ENCODE measurements around the gene TBX5. TPM values are rescaled to one million over a fixed set of nuclear protein-coding genes. Genes with fewer than 3 reads are reported as not detected.

TBX5 gene
- total RNA-seq, 4 donors from 2014 or later: 0.27 to 2.3 (median 1.0) TPM

DNA sequence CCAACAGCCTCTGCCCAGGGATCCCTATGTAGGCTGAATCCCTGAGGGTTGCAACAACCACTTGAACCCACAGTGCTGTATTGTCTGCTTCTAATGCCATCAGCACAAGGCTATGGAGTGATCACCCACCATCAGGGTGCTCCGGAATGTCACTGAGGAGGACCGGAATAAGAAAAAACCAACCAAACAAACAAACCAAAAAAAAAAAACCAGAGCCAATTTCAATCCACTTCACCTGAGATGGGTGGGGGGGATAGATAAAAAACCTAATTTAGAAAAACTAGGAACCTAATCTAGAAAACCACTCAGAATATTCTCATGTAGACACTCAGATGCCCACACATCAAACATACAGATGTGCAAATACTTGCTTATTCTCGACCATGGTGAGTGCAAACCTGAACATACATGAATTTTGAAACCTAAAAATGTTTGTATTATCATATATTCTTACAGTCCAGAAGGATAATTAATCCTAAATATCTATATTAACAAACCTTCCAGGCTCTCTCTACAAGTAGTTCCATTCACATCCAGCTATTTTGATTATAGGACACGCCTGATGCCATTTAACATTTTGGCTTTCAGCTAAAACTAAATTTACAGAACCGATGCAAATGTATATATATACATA, 3.7 kb downstream of the TBX5 start:
- intact Hi-C loops (cut with DNase I): no loop called here
- peaks cover 43% of the 10 kb centered on the region for H3K27me3 ChIP-seq
- H3K4me1 ChIP-seq: peaks cover 5 to 8% of the 10 kb centered on the region in 2 donors
- H3K9me3 ChIP-seq: no peaks in the 10 kb centered on the region
- no peak for TF ChIP-seq CTCF (IDR thresholded peaks at IDR 0.05)
- no peak for TF ChIP-seq POLR2A (IDR thresholded peaks at IDR 0.05)
- H3K36me3 ChIP-seq: no peaks in the 10 kb centered on the region
- DNase-seq: no peak
- WGBS, 2 donors: 16 to 30% methylated on average over 5 of the region's 5 CpGs
- no peak overlapping the region for H3K27ac ChIP-seq
- no peak overlapping the region for H3K4me3 ChIP-seq (replicated peaks in 1 of 3)

- H3K9me3 ChIP-seq: no peaks in the 10 kb centered on the region
- H3K27me3 ChIP-seq: peaks cover 41% of the 10 kb centered on the region
- H3K36me3 ChIP-seq: no peaks in the 10 kb centered on the region
- intact Hi-C loops (cut with DNase I): no loop called here
- peaks cover 5 to 8% of the 10 kb centered on the region in 2 donors for H3K4me1 ChIP-seq
- H3K27ac ChIP-seq: no peak overlapping the region
- TF ChIP-seq POLR2A (IDR thresholded peaks at IDR 0.05): no peak
- no peak for TF ChIP-seq CTCF (IDR thresholded peaks at IDR 0.05)
- WGBS, 2 donors: 12 to 16% methylated on average over 10 of the region's 10 CpGs
- H3K4me3 ChIP-seq (replicated peaks in 1 of 3): no peak overlapping the region
- no peak for DNase-seq
Observed at GRCh38 chr12:114401328-114402083, 4.4 kb downstream of the TBX5 start.

DNA sequence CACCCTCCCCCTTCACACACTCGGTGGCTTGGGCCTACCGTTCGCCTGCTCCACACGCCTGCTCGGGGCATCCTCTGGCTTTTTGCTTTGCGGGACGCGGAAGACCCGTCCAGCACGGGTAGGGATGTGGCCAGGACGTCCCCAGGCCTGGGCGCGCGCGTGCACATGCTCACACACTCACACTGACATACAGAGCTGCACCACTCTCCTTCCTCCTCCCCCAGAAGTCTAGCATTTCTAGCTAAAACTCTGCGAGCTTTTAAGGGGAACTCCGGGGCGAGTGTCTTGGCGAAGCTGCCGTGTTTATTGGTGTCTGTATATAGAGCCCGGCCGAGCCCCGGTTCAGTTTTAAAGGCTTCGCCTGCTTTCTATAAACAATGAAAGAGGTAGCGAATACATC, 5.0 kb downstream of the TBX5 start:
- no peak for TF ChIP-seq CTCF (IDR thresholded peaks at IDR 0.05)
- no peak for TF ChIP-seq POLR2A (IDR thresholded peaks at IDR 0.05)
- Histone ChIP-seq H3K9me3 (no peaks in the 10 kb centered on the region), H3K36me3 (no peaks in the 10 kb centered on the region), H3K27me3 (peaks cover 43% of the 10 kb centered on the region), H3K4me3 (replicated peaks in 1 of 3) (no peak overlapping the region), H3K27ac (no peak overlapping the region), H3K4me1 (peaks cover 5 to 8% of the 10 kb centered on the region in 2 donors)
- intact Hi-C loops (cut with DNase I): no loop called here
- DNase-seq: no peak
- 10 to 14% methylated on average over 18 of the region's 25 CpGs for WGBS, 2 donors

- TF ChIP-seq POLR2A (IDR thresholded peaks at IDR 0.05) (no peak), CTCF (IDR thresholded peaks at IDR 0.05) (no peak)
- Histone ChIP-seq H3K27me3 (peaks cover 48% of the 10 kb centered on the region), H3K27ac (no peak overlapping the region), H3K4me1 (peaks cover 4% of the 10 kb centered on the region in 2 donors), H3K9me3 (no peaks in the 10 kb centered on the region), H3K4me3 (replicated peaks in 1 of 3) (no peak overlapping the region), H3K36me3 (no peaks in the 10 kb centered on the region)
- no peak for DNase-seq
- intact Hi-C loops (cut with DNase I): no loop called here
- 20 to 23% methylated on average over 31 of the region's 31 CpGs for WGBS, 2 donors
Observed at GRCh38 chr12:114400361-114400811, 5.6 kb downstream of the TBX5 start.

GRCh38 chr12:114399664-114400211, 6.2 kb downstream of the TBX5 start:
- H3K36me3 ChIP-seq: no peaks in the 10 kb centered on the region
- TF ChIP-seq CTCF (IDR thresholded peaks at IDR 0.05) (no peak), POLR2A (IDR thresholded peaks at IDR 0.05) (no peak)
- H3K4me1 ChIP-seq: no peaks in the 10 kb centered on the region
- intact Hi-C loops (cut with DNase I): no loop called here
- 5 to 14% methylated on average over 30 of the region's 30 CpGs for WGBS, 2 donors
- H3K27ac ChIP-seq: no peak overlapping the region
- H3K4me3 ChIP-seq (replicated peaks in 1 of 3): no peak overlapping the region
- peaks cover 46% of the 10 kb centered on the region for H3K27me3 ChIP-seq
- no peaks in the 10 kb centered on the region for H3K9me3 ChIP-seq
- DNase-seq: no peak

Data from thyroid gland (tissue), 4 donors.